C4-2B (cell line): Measurements from ENCODE around the gene KASH5.

Source experiments
- CTCF ChIP-seq: fragments of 450-650 bp; conservative IDR thresholded peaks from 2 replicates; pipeline ENCODE4 v1.5.1; 2017; ENCODE audit warnings: mild to moderate bottlenecking
- ZFX ChIP-seq: fragments of 450-650 bp; IDR thresholded peaks from 2 replicates; pipeline ENCODE4 v1.6.1; 2017

DNA sequence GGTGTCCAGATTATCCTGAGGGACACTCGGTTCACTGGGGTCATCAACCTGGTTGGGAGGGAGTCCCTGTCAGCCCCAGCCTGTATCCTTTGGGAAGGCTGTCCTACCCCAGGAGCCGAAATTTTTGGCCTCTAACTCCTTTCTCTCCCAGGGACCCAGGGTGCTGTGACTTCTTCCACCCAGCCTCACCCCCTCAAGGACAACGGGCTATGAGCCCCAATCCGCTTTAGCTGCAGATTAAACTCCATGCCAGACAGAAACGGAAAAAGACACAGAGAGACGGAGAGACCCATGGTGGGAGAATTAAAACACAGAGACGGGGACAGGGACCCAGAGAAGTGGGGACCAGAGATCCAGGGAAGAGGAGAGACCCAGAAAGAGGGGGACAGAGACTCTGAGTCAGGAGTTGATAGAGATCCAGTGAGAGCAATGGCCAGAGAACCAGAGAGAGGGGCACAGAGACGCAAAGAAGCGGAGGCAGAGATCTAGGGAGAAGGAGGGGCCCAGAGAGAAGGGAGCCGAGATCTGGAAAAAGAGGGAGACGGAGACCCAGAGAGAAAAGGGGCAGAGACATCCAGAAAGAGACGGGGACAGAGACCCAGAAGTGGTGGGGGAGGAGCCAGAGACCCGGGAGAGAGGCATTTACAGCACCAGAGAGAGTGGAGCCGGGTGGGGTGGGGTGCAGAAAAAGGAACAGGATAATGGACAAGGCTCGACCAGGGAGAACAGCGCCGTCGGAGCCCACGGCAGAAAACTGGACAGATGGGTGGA is 52.6 kb downstream of the KASH5 start:
- TF ChIP-seq CTCF: no peak
- TF ChIP-seq ZFX: no peak
